GM12878 (cell line): ENCODE measurements around the gene DDR2. TPM values are rescaled to one million over a fixed set of nuclear protein-coding genes. Genes with fewer than 3 reads are reported as not detected.

ENCODE experiments used
- ATAC-seq: fragments of 200-7000 bp; cut with Tn5 transposase; 3 replicates; pipeline ENCODE4 v1.9.1; 2020; ENCODE audit warnings: mild to moderate bottlenecking, moderate library complexity
- BruUV-seq: library from RNA; stranded (reverse); fragments of 400-500 nt; replicated peaks from 2 replicates; lab custom pipeline; 2021; lab: Mats Ljungman, UMichigan
- CTCF ChIA-PET: fragments of 300-600 bp; sonication (Branson Sonifier 250); formaldehyde crosslinking; extraction: SDS; loops from one replicate; lab custom pipeline; 2021; ENCODE audit warnings: inconsistent platforms; lab: Yijun Ruan, JAX
- POLR2A ChIA-PET: fragments of 350-600 bp; formaldehyde crosslinking; extraction: SDS; loops from one replicate; lab custom pipeline; 2021; ENCODE audit warnings: inconsistent platforms; lab: Charles Lee
- RAD21 ChIA-PET: fragments of 300-600 bp; sonication (Branson Sonifier 250); formaldehyde crosslinking; loops from one replicate; lab custom pipeline; 2023; ENCODE audit warnings: antibody characterized with exemption; ENCODE audit not compliant: unreplicated experiment; lab: Charles Lee
- SMC1A ChIA-PET: fragments of 300-600 bp; sonication (Branson Sonifier 250); formaldehyde crosslinking; loops from one replicate; lab custom pipeline; 2023; ENCODE audit not compliant: unreplicated experiment, uncharacterized antibody; lab: Charles Lee
- DNase-seq: peaks from one replicate; pipeline ENCODE4 v3.0.0-alpha.2; 2011; ENCODE audit warnings: low read depth, low spot score
- FAIRE-seq: peaks from 3 replicates; lab custom pipeline; 2011; peaks lifted over from hg19 to GRCh38; lab: Jason Lieb, UNC
- H2AFZ ChIP-seq: 2 replicates; pipeline ENCODE4 v1.6.0; 2011; ENCODE audit warnings: low read depth, low read length, control low read depth; ENCODE audit not compliant: control insufficient read depth
- H3K27ac ChIP-seq: 2 replicates; pipeline ENCODE4 v1.5.1; 2011; ENCODE audit warnings: control low read depth; ENCODE audit not compliant: control insufficient read depth, insufficient read depth
- H3K27me3 ChIP-seq, 2 experiments: replicated peaks in 1 of 2; 2 replicates each; pipeline versions ENCODE4 v1.6.0 to v1.6.1; 2011; ENCODE audit warnings: low read length in 1 of 2; ENCODE audit not compliant: control insufficient read depth in 2 of 2, insufficient read depth in 2 of 2
- H3K36me3 ChIP-seq, 2 experiments: 2 replicates each; pipeline ENCODE4 v1.5.1; 2011; ENCODE audit warnings: low read length in 1 of 2; ENCODE audit not compliant: control insufficient read depth in 2 of 2, insufficient read depth in 2 of 2
- H3K4me1 ChIP-seq: 2 replicates; pipeline ENCODE4 v1.6.1; 2011; ENCODE audit warnings: mild to moderate bottlenecking, low read length, moderate library complexity, mixed read lengths; ENCODE audit not compliant: control insufficient read depth, insufficient read depth
- H3K4me2 ChIP-seq: 2 replicates; pipeline ENCODE4 v1.6.0; 2011; ENCODE audit warnings: control low read depth; ENCODE audit not compliant: control insufficient read depth, insufficient read depth
- H3K4me3 ChIP-seq: fragments of 200-600 bp; sonication (generic); 2 replicates; pipeline ENCODE4 v1.5.1; 2016
- H3K79me2 ChIP-seq: 2 replicates; pipeline ENCODE4 v1.6.0; 2011; ENCODE audit warnings: low read length; ENCODE audit not compliant: control insufficient read depth, insufficient read depth
- H3K9ac ChIP-seq: 2 replicates; pipeline ENCODE4 v1.8.0; 2011; ENCODE audit warnings: low read length, control low read depth, mixed read lengths; ENCODE audit not compliant: control insufficient read depth, insufficient read depth
- H3K9me3 ChIP-seq: replicated peaks from 3 replicates; pipeline ENCODE4 v1.5.1; 2011; ENCODE audit warnings: mild to moderate bottlenecking, low read length; ENCODE audit not compliant: control insufficient read depth, insufficient read depth
- H4K20me1 ChIP-seq: 2 replicates; pipeline ENCODE4 v1.6.0; 2011; ENCODE audit not compliant: control insufficient read depth, insufficient read depth
- BRCA1 ChIP-seq: IDR thresholded peaks from 2 replicates; pipeline ENCODE4 v1.6.1; 2011; ENCODE audit warnings: low read depth, low read length, improper control_type of control experiment
- ETV6 ChIP-seq, 2 experiments: fragments of 450-650 bp in 1 of 2; IDR thresholded peaks in 1 of 2; conservative IDR thresholded peaks in 1 of 2; 2 replicates each; pipeline ENCODE4 v1.6.1; 2014; ENCODE audit warnings: antibody characterized with exemption in 1 of 2, borderline replicate concordance in 1 of 2, low read depth in 1 of 2, mild to moderate bottlenecking in 1 of 2, moderate library complexity in 1 of 2
- SP1 ChIP-seq: IDR thresholded peaks from one replicate; pipeline ENCODE4 v1.6.1; 2011; ENCODE audit warnings: low read depth, low read length
- SRF ChIP-seq, 2 experiments: IDR thresholded peaks; 2 replicates each; pipeline ENCODE4 v1.6.1; 2011; ENCODE audit warnings: low read depth in 2 of 2, low read length in 2 of 2, mild to moderate bottlenecking in 1 of 2, moderate library complexity in 1 of 2
- WGBS: methylation state at CpG from one replicate; pipeline ENCODE4 v1.1.6; 2016; ENCODE audit warnings: low lambda C conversion rate; ENCODE audit not compliant: insufficient replicate concordance, insufficient coverage; ENCODE audit errors: missing lambda C conversion rate; 5-methylcytosine and 5-hydroxymethylcytosine counted together
- in situ Hi-C: fragments of 300-500 bp; cut with MboI; formaldehyde crosslinking; loops from 9 replicates; pipeline ENCODE4 v1.14.3; 2018; ENCODE audit warnings: mixed read lengths
- intact Hi-C: fragments of 100-400 bp; cut with micrococcal nuclease; formaldehyde crosslinking; loops from one replicate; pipeline ENCODE4 v1.14.2; 2022; ENCODE audit not compliant: unreplicated experiment
- polyA plus RNA-seq, 11 experiments: library from polyadenylated mRNA; depleted of rRNA in 4 of 11; unstranded in 6 of 11; stranded (reverse) in 5 of 11; fragments of >200 nt; fragmentation: Nextera tagmentation in 4 of 11; fragmentation: Illumina TruSeq in 1 of 11; extraction: Ambion mirVana in 4 of 11; extraction: Trizol in 1 of 11; gene quantifications; 1 replicate in 1 of 11; 2 replicates in 10 of 11; pipeline versions ENCODE4 v1.2.1 to v1.2.3, GENCODE V29; 2011 to 2016; ENCODE audit warnings: inconsistent platforms in 2 of 11, missing spikeins in 2 of 11, low read depth in 1 of 11
- total RNA-seq, 4 experiments: library from RNA; depleted of rRNA in 3 of 4; stranded (reverse); fragments of >200 nt in 3 of 4; fragmentation: Illumina TruSeq in 1 of 4; extraction: Trizol in 1 of 4; gene quantifications; 2 replicates each; pipeline versions ENCODE4 v1.2.1 to v1.2.3, GENCODE V29; 2013 to 2021
- TF ChIP-seq, protein P1 (sequence below): IDR thresholded peaks from 2 replicates; pipeline ENCODE4 v1.6.1; 2012; ENCODE audit warnings: low read depth, low read length, improper control_type of control experiment
- TF ChIP-seq, protein P2 (sequence below): fragments of 450-650 bp; IDR thresholded peaks from 2 replicates; pipeline ENCODE4 v1.6.1; 2017; ENCODE audit warnings: low read depth, mild to moderate bottlenecking, moderate library complexity

Gene DDR2
- total and polyA plus RNA-seq, 10 of the 15 experiments (the other 5 are each of a cell fraction or from before 2014, with no cell fraction given), result 1.9 to 8.8 (median 5.5) TPM

DNA sequence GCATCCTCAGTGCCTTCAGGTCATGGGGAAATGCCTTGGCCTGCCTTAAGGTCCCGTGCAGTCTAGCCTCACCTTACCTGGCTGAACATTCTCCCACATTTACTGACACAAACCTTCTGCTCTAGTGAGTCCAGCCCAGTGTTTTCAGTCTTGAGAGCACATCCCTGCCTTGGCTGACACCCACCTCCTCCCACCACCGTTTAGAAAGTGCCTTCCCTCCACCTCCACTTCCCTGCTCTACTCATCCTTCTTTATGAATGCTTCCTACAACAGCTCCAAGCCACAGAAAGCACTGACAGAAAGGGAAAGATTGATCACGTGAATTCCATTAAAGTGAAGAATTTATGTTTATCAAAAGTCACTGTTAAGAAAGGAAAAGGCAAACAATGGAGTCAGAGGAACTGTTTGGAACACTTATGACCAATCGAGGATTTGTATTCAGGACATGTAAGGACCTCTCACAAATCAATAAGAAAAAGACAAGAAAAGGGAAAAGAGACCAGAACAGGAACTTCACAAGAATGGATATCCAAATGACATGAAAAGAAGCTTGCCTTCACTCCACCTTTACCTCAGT, 59.8 kb downstream of the DDR2 start:
- Histone ChIP-seq H3K4me1 (no peaks in the 10 kb centered on the region), H3K4me2 (no peak overlapping the region), H2AFZ (no peak overlapping the region), H3K9ac (no peak overlapping the region), H3K4me3 (no peak overlapping the region), H3K9me3 (no peaks in the 10 kb centered on the region), H3K36me3 (no peaks in the 10 kb centered on the region), H3K79me2 (no peaks in the 10 kb centered on the region), H3K27ac (no peak overlapping the region), H3K27me3 (no peaks in the 10 kb centered on the region), H4K20me1 (no peaks in the 10 kb centered on the region)
- DNase-seq (no peak), ATAC-seq (no peak), FAIRE-seq (no peak)
- ChIA-PET CTCF (interaction anchor here (1.1 to 2.2 kb wide), 2 partner anchors 10 to 29 kb away, joined by 3 to 5 read pairs; no protein-coding TSS in a partner anchor), POLR2A (interaction anchor here (1.0 kb wide), 1 partner anchor 10 kb away, joined by 3 read pairs; no protein-coding TSS in a partner anchor), RAD21 (no interaction called here), SMC1A (interaction anchor here (1.0 to 6.1 kb wide), 2 partner anchors 9 to 58 kb away, joined by 3 to 41 read pairs; no protein-coding TSS in a partner anchor)
- WGBS, result 28% methylated on average over 4 of the region's 4 CpGs
- no TSS peak for BruUV-seq
- TF ChIP-seq, protein P1, sequence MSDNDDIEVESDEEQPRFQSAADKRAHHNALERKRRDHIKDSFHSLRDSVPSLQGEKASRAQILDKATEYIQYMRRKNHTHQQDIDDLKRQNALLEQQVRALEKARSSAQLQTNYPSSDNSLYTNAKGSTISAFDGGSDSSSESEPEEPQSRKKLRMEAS, result no peak
- TF ChIP-seq, protein P2, sequence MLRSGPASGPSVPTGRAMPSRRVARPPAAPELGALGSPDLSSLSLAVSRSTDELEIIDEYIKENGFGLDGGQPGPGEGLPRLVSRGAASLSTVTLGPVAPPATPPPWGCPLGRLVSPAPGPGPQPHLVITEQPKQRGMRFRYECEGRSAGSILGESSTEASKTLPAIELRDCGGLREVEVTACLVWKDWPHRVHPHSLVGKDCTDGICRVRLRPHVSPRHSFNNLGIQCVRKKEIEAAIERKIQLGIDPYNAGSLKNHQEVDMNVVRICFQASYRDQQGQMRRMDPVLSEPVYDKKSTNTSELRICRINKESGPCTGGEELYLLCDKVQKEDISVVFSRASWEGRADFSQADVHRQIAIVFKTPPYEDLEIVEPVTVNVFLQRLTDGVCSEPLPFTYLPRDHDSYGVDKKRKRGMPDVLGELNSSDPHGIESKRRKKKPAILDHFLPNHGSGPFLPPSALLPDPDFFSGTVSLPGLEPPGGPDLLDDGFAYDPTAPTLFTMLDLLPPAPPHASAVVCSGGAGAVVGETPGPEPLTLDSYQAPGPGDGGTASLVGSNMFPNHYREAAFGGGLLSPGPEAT, result no peak
- TF ChIP-seq SRF (IDR thresholded peaks at IDR 0.05; ENCODE audit: low read depth in 2 of 2, low read length in 2 of 2) (no peak), BRCA1 (no peak), ETV6 (conservative IDR thresholded peaks at IDR 0.05 in 1 of 2, IDR thresholded peaks at IDR 0.05 in 1 of 2; ENCODE audit: borderline replicate concordance in 1 of 2, low read depth in 1 of 2) (no peak), SP1 (no peak)
- in situ Hi-C loops, result no loop called here
- intact Hi-C loops, result no loop called here
